ENCODE results near the gene RBCK1. TPM values are rescaled to one million over a fixed set of nuclear protein-coding genes. Genes with fewer than 3 reads are reported as not detected.

The RBCK1 gene
- polyA plus RNA-seq, 1 experiment: 57.4 TPM

GRCh38 chr20:454951-455350 is 46.9 kb downstream of the RBCK1 start:
- DNase-seq (ENCODE audit: low read depth, low spot score): no peak
- H3K9me3 ChIP-seq (ENCODE audit: control insufficient read depth, insufficient read depth, low read length): no peaks in the 10 kb centered on the region
- POLR2A ChIA-PET: no interaction called here
- CTCF ChIA-PET: interaction anchor here (0.6 kb wide), 1 partner anchor 23 kb away, joined by 3 read pairs; no protein-coding TSS in a partner anchor
- H3K27me3 ChIP-seq (ENCODE audit: control insufficient read depth, insufficient read depth, low read length): no peaks in the 10 kb centered on the region
- no peak for TF ChIP-seq CTCF (IDR thresholded peaks at IDR 0.05; ENCODE audit: low read depth, low read length)
- H3K27ac ChIP-seq (ENCODE audit: low read depth, low read length): no peak overlapping the region
- H3K4me3 ChIP-seq (ENCODE audit: low read depth, low read length): no peak overlapping the region

GRCh38 chr20:458776-459175 is 50.7 kb downstream of the RBCK1 start:
- DNase-seq (ENCODE audit: low read depth, low spot score): no peak
- no peak for TF ChIP-seq CTCF (IDR thresholded peaks at IDR 0.05; ENCODE audit: low read depth, low read length)
- CTCF ChIA-PET: interaction anchor here (0.9 to 1.4 kb wide), 2 partner anchors 19 to 128 kb away, joined by 3 read pairs; no protein-coding TSS in a partner anchor
- no peak overlapping the region for H3K27ac ChIP-seq (ENCODE audit: low read depth, low read length)
- H3K9me3 ChIP-seq (ENCODE audit: control insufficient read depth, insufficient read depth, low read length): no peaks in the 10 kb centered on the region; the same call in 1 of the 2 replicates
- POLR2A ChIA-PET: no interaction called here
- H3K27me3 ChIP-seq (ENCODE audit: control insufficient read depth, insufficient read depth, low read length): no peaks in the 10 kb centered on the region
- no peak overlapping the region for H3K4me3 ChIP-seq (ENCODE audit: low read depth, low read length)

- Histone ChIP-seq H3K27me3 (ENCODE audit: control insufficient read depth, insufficient read depth, low read length) (no peaks in the 10 kb centered on the region), H3K27ac (ENCODE audit: low read depth, low read length) (no peak overlapping the region), H3K4me3 (ENCODE audit: low read depth, low read length) (peak overlapping the region; percentile 81), H3K9me3 (ENCODE audit: control insufficient read depth, insufficient read depth, low read length) (no peaks in the 10 kb centered on the region; the same call in 1 of the 2 replicates)
- POLR2A ChIA-PET: interaction anchor here (1.2 kb wide), 1 partner anchor 18 kb away, joined by 3 read pairs; no protein-coding TSS in a partner anchor
- DNase-seq (ENCODE audit: low read depth, low spot score): no peak
- CTCF ChIA-PET: interaction anchor here (0.7 to 1.7 kb wide), 4 partner anchors 18 to 246 kb away, joined by 3 to 8 read pairs (median 4); no protein-coding TSS in a partner anchor
- no peak for TF ChIP-seq CTCF (IDR thresholded peaks at IDR 0.05; ENCODE audit: low read depth, low read length)
Observed at GRCh38 chr20:460180-460579, 52.1 kb downstream of the RBCK1 start.

GRCh38 chr20:460707-461106 is 52.6 kb downstream of the RBCK1 start:
- ChIA-PET CTCF (interaction anchor here (1.7 kb wide), 1 partner anchor 29 kb away, joined by 8 read pairs; no protein-coding TSS in a partner anchor), POLR2A (interaction anchor here (1.2 kb wide), 1 partner anchor 18 kb away, joined by 3 read pairs; no protein-coding TSS in a partner anchor)
- Histone ChIP-seq H3K9me3 (ENCODE audit: control insufficient read depth, insufficient read depth, low read length) (no peaks in the 10 kb centered on the region; the same call in 1 of the 2 replicates), H3K27ac (ENCODE audit: low read depth, low read length) (no peak overlapping the region), H3K4me3 (ENCODE audit: low read depth, low read length) (peak overlapping the region; percentile 81), H3K27me3 (ENCODE audit: control insufficient read depth, insufficient read depth, low read length) (no peaks in the 10 kb centered on the region)
- DNase-seq (ENCODE audit: low read depth, low spot score): no peak
- no peak for TF ChIP-seq CTCF (IDR thresholded peaks at IDR 0.05; ENCODE audit: low read depth, low read length)
